NCI-H524 (cell line): ENCODE results near the gene CAB39.
A peak's percentile ranks its signal among the peaks of the same experiment; 100 is the strongest.

ENCODE experiments used
- DNase-seq, 2 experiments: peaks; one replicate each; lab custom pipeline; 2025; lab: John Stamatoyannopoulos, UW

Gene CAB39

GRCh38 chr2:230757476-230757875 is 44.8 kb downstream of the CAB39 start:
- DNase-seq, result no peak

- DNase-seq, result no peak
Observed at GRCh38 chr2:230758566-230759480, 46.2 kb downstream of the CAB39 start.

GRCh38 chr2:230759481-230760167 is 47.0 kb downstream of the CAB39 start:
- DNase-seq, result no peak

- no peak for DNase-seq
Observed at GRCh38 chr2:230761704-230762103, 49.1 kb downstream of the CAB39 start.

GRCh38 chr2:230762317-230762896 is 49.8 kb downstream of the CAB39 start:
- peak in 1 of 2 experiments; percentile 37 for DNase-seq

- DNase-seq, result no peak
Observed at GRCh38 chr2:230764346-230764745, 51.7 kb downstream of the CAB39 start.

GRCh38 chr2:230765611-230766300 is 53.1 kb downstream of the CAB39 start:
- DNase-seq, result no peak

- DNase-seq, result no peak
Observed at GRCh38 chr2:230767862-230768388, 55.3 kb downstream of the CAB39 start.

DNA sequence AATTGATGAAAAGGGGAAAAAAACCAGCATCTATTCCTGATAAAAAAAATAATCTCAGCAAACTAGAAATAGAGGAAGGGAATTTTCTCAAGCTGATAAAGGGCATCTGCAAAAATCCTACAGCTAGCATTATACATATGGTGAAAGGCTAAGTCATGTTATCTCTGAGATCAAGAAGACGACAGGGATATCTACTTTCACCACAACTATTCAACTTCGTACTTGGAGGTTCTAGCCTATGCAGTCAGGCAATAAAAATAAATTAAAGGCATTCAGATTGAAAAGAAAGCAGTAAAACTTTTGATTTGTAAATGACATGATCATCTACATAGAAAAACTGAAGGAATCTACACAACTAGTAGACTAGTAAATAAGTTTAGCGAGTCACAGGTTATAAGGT is 58.2 kb downstream of the CAB39 start:
- no peak for DNase-seq

GRCh38 chr2:230772156-230772555 is 59.5 kb downstream of the CAB39 start:
- DNase-seq, result no peak

GRCh38 chr2:230773039-230773773 is 60.6 kb downstream of the CAB39 start:
- no peak for DNase-seq

GRCh38 chr2:230774348-230774951 is 61.8 kb downstream of the CAB39 start:
- no peak for DNase-seq

DNA sequence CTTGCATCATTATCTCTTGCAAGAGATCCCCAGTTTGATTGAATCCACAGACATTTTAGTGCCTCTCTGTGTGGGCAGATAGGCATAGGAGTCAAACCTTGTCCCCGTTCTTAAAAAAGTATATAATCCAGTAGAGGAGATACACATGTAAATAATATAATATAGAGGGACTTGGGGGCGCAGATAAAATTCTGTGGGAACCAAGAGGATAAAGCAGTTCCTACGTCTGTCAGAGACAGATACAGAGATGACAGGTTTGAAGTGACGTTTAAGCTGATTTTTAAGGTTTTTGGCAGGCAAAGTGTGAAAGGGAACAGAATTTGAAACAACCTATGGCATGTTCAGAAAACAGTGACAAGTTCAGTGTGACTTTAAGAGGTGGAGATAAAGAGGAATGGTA is 63.1 kb downstream of the CAB39 start:
- DNase-seq, result no peak

DNA sequence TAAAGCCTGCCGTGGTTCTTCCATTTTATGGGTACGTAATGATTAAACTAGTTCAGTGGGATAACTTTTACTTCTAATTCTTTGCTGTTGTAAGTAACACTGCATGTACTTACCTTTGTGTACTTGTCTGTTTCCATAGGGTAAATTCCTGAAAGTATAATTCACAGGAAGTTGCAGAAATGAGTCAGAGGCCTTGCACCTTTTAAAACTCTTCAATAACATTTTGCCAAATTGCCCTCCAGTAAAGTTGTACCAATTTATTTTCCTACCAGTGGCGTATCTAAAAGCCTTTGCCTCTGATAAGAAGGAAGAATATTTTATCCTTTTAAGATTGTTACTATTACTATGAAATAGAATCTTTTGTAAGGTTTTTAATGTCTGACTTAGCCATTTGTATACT is 65.1 kb downstream of the CAB39 start:
- no peak for DNase-seq

DNA sequence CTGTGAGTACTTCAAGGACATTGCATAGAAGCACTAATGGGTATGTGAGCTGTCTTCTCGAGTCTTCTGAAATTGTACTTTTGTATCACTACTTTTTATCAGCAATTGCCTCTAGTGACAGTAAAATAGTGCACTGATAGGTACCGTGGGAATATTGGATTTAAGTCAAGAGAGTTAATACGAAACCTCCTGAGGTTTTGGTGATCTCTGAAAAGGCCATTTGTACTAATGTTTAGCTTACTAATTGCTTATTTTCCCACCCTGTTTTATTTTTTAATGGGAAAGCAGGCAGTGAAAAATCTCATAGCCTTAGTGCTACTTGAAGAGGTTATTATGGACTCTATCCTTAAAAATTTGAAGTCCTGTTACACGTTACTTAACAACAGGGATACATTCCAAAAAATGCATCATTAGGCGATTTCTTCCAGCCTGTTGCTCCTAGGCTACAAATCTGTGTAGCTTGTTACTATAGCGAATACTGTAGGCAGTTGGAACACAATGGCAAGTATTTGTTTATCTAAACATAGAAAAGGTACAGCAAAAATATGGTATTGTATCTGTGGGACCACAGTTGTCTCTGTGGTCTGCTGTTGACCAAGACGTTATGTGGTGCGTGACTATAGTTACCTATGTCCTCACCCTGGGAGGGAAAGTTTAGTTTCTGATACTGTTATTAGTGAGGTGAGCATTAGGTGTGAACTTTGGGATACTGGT is 65.9 kb downstream of the CAB39 start:
- no peak for DNase-seq

GRCh38 chr2:230779126-230779525 is 66.5 kb downstream of the CAB39 start:
- DNase-seq, result no peak

DNA sequence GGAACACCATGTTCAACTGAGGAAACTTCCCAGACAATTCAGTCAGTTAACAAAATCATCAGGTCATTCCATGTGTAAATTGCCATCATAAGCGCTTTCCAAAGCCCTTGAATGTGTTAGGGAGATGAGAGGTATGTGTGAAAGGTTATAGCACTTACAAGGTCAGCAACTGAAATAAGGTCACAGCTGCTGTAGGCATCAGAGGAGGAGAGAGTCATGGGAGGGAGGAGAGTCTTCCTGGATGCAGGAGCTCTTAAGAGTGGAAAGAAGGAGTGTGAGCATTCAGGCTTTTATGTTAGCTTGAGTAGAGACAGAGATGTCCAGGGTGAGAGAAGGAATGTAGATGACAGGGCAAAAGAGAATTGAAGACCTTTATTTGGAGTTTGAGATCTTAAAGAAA is 67.0 kb downstream of the CAB39 start:
- no peak for DNase-seq

DNA sequence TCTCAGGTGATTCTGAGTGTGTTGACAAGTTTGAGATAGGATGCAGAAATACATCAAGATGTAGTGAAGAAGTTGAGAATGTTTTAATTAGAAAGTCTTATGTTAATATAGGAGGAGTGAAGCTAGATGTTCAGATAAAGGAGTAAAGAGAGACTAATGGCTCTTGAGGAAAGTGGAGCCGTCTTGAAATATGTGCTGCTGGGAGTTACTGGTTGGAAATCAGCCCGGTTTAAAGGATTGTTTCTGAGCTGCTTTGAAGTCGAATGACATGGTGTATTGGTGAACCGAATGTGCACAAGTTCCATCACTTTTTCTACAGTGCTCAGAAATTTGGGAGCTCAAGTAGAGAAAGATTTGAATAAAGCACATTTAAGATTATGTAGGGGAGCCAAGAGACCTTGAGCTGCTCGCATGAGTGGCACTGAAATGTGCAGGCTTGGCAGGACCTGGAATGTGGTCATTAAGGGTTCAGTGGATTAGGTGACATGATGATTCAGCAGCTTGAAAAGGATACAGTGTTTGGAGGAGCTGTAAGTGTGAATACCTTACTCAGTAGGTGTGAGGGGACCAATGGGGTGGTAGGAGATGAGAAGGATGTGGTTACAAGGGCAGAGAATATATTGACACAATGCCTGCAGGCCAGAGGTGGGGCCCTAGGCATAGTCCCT is 68.6 kb downstream of the CAB39 start:
- DNase-seq, result no peak

GRCh38 chr2:230783101-230783500 is 70.5 kb downstream of the CAB39 start:
- no peak for DNase-seq

GRCh38 chr2:230784795-230785194 is 72.2 kb downstream of the CAB39 start:
- no peak for DNase-seq
